Activated CD4-positive, alpha-beta T cell treated with anti-CD3 and anti-CD28 coated beads for 1 hour (primary cell): ENCODE data around the gene ADTRP.
"Not testable (repeated sequence)": the region's sequence is repeated elsewhere in the genome, so short reads cannot be mapped to it uniquely, and the experiment has no call there.

Experiments
- DNase-seq: peaks from one replicate; pipeline ENCODE4 v3.0.0-alpha.2; 2020

The ADTRP gene

GRCh38 chr6:11802886-11803590, 24.4 kb upstream of the ADTRP start:
- DNase-seq: no peak

DNA sequence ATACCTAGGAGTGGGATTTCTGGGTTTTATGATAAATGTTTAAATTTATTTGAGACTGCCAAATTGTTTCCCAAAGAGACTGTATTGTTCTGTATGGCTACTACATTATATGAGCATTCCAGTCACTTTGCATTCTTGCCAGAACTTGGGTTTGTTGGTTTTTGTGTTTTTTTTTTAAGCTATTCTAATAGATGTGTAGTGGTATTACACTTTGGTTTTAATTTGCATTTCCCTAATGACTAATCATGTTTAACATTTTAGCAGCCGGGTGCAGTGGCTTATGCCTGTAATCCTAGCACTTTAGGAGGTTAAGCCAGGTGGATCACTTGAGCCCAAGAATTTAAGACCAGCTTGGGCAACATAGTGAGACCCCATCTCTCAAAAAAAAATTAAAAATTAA, 21.9 kb upstream of the ADTRP start:
- DNase-seq: not testable (repeated sequence)

- no peak for DNase-seq
These were observed 19.9 kb upstream of the ADTRP start for GRCh38 chr6:11798538-11798937.

- DNase-seq: no peak
These were observed 19.5 kb upstream of the ADTRP start for GRCh38 chr6:11798096-11798495.

DNA sequence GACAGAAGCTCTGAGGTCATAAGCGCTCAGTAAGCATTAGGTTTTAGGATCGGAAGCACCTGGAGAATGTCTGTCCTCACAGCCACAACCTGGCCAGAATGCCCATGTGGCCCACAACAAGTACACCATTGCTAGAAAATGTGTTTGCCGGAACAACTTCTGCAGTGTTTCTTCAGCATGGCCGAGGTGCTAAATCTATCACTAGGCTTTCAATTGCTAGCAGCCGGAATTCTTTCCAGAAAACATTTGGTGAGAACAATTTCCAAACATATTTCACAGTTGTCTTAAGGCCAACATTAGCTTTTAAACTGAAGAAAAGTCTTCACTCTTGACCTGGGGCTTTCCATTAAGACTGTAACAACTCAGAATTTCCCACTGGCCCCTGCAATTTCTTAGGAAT, 18.2 kb upstream of the ADTRP start:
- DNase-seq: no peak

- DNase-seq: no peak
These were observed 16.8 kb upstream of the ADTRP start for GRCh38 chr6:11795403-11795802.

- no peak for DNase-seq
These were observed 14.7 kb upstream of the ADTRP start for GRCh38 chr6:11793277-11793676.

GRCh38 chr6:11791354-11792107, 12.9 kb upstream of the ADTRP start:
- DNase-seq: no peak

DNA sequence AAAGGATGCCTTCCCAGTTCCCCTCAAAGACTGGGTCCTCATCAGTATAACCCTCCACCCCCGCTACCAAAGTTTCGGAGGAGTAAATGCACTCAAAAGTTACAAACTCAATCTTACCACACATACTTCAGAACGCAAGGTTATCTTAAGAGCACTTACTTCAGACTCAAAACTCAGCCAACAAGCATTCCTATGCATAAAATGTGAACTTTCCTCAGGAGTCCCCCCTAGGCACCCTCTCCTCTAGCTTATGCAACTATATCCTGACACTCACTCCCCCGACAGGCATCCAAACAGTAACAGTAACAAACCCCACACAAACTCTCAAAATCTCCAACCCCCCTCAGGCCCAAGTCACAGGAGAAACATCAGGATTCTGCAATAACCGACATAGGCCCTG, 11.1 kb upstream of the ADTRP start:
- DNase-seq: no peak

DNA sequence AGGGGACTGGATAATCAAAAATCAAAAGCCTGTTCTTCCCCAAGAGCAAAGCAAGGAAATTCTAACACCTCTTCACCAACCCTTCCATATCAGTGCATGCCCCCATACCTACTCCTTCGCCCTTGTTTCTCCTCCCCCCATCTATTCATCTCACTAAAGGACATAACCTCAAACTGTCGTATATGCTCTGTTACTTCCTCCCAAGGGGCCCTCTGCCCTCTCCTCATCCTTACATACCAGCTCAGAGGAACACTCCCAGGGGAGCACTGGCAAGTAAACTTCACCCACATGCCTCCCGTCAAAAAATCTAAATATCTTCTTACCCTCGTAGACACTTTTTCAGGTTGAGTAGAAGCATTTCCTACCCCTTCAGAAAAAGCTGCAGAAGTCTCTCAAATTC, 9.4 kb upstream of the ADTRP start:
- DNase-seq: no peak

DNA sequence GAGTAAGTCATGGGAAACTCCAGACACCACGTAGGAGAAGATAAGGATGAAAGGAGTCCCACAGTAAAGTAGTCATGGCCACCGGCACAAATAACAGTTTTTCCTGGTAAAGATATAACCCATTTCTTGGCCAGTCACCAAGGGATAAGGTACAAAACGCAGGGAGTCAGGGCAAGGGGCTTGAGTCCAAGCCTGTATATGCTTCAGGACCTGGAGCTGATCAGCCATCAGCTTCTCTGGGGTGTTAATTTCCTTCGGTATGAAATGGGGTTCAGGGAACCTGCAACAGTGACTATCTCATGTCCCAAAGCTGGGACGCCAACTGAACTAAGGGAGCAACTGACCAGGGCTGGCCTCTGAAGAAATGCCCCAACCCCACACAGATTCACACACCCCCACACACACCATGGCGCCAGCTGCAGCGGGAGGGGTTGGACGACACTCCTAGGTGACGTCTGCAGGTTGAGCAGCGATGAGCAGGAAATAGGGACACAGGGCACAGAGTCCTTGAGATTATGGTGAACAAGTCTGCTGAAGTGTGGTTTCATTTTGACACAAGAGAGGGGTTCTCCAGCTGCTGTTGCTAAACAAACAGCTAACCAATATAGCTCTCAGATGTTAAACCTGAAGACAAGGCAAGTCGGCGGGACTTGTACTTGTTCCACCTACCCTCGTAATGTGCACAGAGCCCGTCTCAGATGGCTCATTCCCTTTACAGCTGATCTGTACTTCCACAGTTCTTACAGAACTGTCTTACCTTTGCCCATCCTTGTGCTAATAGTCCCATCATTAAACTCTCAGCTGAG, 7.4 kb upstream of the ADTRP start:
- DNase-seq: no peak

DNA sequence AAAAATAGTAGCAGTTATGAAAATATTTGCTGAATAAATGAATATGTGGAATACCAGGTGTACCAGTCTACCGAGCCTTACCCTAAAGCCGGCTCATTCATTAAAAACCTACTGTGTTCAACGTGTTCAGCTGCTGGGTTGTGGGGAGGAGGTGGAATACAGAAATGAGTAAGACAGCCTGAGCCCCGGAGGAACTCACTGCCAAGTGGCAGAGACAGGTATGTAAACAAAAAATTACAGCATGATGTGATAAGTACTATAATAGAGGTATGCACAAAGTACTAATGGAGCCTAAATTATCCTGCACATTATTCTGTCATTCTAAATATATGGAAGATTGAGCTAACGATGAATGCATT, 6.8 kb upstream of the ADTRP start:
- no peak for DNase-seq

- DNase-seq: no peak
These were observed 5.7 kb upstream of the ADTRP start for GRCh38 chr6:11784341-11784740.

DNA sequence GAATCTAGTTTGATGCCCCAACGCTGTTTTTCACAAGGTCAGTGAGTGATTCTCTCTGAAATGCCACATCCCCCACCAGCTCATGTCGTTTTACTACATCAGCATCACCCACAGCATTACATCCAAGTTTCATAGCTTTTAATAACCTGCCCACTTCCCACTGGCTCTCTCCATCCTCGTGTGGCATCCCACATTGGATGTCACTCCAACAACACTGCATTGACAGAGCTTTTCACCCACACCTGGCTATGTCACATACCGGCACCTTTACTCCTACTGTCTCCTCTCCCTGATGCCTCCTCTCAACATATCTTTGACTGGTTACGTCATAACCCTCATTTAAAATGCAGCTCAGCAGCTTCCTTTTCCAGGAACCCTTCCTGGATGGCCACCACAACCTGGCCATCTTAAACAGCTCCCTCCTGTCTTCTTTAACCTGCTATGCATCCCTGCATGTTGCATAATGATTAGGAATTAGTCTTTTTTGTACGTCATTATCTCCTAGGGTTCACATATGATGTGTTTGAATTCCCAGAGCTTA, 5.0 kb upstream of the ADTRP start:
- no peak for DNase-seq

DNA sequence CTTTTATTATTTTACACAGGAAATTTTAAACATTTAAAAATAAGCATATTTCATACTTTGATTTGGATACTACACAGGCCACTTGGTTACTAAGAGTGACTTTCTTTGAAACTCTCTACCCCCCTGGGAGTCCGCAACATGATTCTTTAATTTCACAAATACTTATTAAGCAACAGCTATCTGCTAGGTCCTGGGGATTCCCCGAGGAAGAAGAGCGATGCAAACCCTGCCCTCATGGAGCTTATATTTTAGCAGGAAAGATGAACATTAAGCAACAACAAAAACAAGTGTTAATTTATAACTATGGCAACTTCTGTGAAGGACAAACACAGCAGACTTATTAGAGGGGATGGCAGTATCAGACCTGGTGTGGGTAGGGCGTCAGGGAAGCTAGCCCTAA, 3.9 kb upstream of the ADTRP start:
- DNase-seq: no peak

GRCh38 chr6:11780097-11780428, 1.5 kb upstream of the ADTRP start:
- DNase-seq: no peak

GRCh38 chr6:11779329-11780096, 910 bp upstream of the ADTRP start:
- no peak for DNase-seq

- DNase-seq: no peak
These were observed 567 bp downstream of the ADTRP start for GRCh38 chr6:11778036-11778435.

DNA sequence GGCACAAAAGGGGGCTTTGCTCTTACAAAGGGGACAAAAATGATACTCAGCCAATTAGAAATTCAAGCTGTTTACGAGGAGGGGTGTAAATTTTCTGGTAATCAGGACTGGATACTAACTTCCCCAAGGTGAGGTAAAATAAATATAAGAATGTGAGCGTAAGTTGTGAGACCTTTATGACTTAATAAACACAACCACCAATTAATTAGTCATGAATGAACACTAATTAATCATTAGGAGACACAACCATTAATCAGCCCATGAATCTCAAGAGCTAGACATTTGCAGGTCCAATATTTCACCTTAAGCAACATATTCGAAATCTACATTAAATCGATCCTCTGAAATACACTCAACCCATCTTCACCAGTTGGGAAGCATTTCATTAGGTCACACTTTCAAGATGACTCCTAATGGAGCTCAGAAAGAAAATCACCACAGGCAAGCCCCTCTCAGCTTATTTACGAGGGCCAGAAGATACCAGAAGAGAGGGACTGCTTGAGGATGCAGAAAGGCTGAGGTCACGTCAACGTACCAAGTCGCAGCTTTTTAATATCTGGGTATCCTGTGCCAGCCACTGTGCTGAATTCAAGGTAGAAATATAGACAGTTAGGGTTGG, 2.7 kb downstream of the ADTRP start:
- DNase-seq: no peak

- no peak for DNase-seq
These were observed 4.2 kb downstream of the ADTRP start for GRCh38 chr6:11774426-11774825.

- no peak for DNase-seq
These were observed 5.0 kb downstream of the ADTRP start for GRCh38 chr6:11773581-11773980.

- DNase-seq: no peak
These were observed 5.6 kb downstream of the ADTRP start for GRCh38 chr6:11773013-11773412.
